Body of pancreas (tissue), 4 donors: ENCODE results near the gene FBLN1. TPM values are rescaled to one million over a fixed set of nuclear protein-coding genes. Genes with fewer than 3 reads are reported as not detected.

ENCODE experiments used
- ATAC-seq: fragments of 150-250 bp; one replicate; pipeline ENCODE4 v1.9.1; 2016
- DNase-seq, 4 donors: peaks; one replicate each; pipeline ENCODE4 v3.0.0-alpha.2; 2019
- H3K27ac ChIP-seq, 4 donors: fragments of 200-600 bp; sonication (generic); 1 replicate in 3 of 4; 2 replicates in 1 of 4; pipeline versions ENCODE4 v1.5.1 to v1.6.1; 2016 to 2019; ENCODE audit warnings: mild to moderate bottlenecking in 1 of 4, mixed read lengths in 1 of 4, moderate library complexity in 1 of 4
- H3K27me3 ChIP-seq, 2 donors: fragments of 200-600 bp; sonication (generic); one replicate each; pipeline ENCODE4 v1.6.0; 2016; ENCODE audit warnings: mild to moderate bottlenecking in 1 of 2
- H3K36me3 ChIP-seq, 2 donors: fragments of 200-600 bp; sonication (generic); replicated peaks in 1 of 2; 2 replicates each; pipeline ENCODE4 v1.5.1; 2016; ENCODE audit warnings: low read depth in 2 of 2; ENCODE audit not compliant: insufficient read depth in 1 of 2
- H3K4me1 ChIP-seq: fragments of 200-600 bp; sonication (generic); one replicate; pipeline ENCODE4 v1.6.0; 2016
- H3K4me3 ChIP-seq, 2 donors: fragments of 200-600 bp; sonication (generic); 1 replicate in 1 of 2; 2 replicates in 1 of 2; pipeline ENCODE4 v1.5.1; 2016 to 2019
- H3K9me3 ChIP-seq, 3 donors: fragments of 200-600 bp; sonication (generic); 1 replicate in 2 of 3; 2 replicates in 1 of 3; pipeline ENCODE4 v1.5.1; 2016
- POLR2A ChIP-seq, 3 donors: fragments of 450-650 bp; IDR thresholded peaks; one replicate each; pipeline ENCODE4 v1.6.1; 2016; ENCODE audit warnings: antibody characterized with exemption in 3 of 3, mild to moderate bottlenecking in 2 of 3
- WGBS, 2 donors: methylation state at CpG; one replicate each; pipeline ENCODE4 v1.1.5; 2017; 5-methylcytosine and 5-hydroxymethylcytosine counted together
- intact Hi-C: fragments of 100-400 bp; cut with DNase I; formaldehyde crosslinking; loops from one replicate; pipeline ENCODE4 v1.15.1; 2023
- total RNA-seq, 2 donors: library from RNA; depleted of rRNA; stranded (reverse); fragments of >200 nt; gene quantifications; one replicate each; pipeline ENCODE4 v1.1.0, GENCODE V29; 2016
- TF ChIP-seq, protein P1 (sequence below), 7 experiments: fragments of 450-650 bp in 4 of 7; fragments of 200-600 bp in 3 of 7; sonication (generic) in 3 of 7; IDR thresholded peaks; one replicate each; pipeline ENCODE4 v1.5.1; 2016 to 2019; ENCODE audit warnings: antibody characterized with exemption in 7 of 7

FBLN1 gene
- total RNA-seq, 2 donors from 2014 or later = 97.0 to 119 TPM

- no peak overlapping the region for H3K27ac ChIP-seq
- intact Hi-C loops = no loop called here
Measured at GRCh38 chr22:45565171-45565570, 62.5 kb downstream of the FBLN1 start.

GRCh38 chr22:45565973-45566372, 63.3 kb downstream of the FBLN1 start:
- ATAC-seq (no peak), DNase-seq (no peak)
- no peak overlapping the region for H3K4me3 ChIP-seq
- no peaks in the 10 kb centered on the region for H3K27me3 ChIP-seq
- intact Hi-C loops = no loop called here
- no peak overlapping the region for H3K27ac ChIP-seq
- WGBS, 2 donors = 58 to 81% methylated on average over 6 to 7 of the region's 7 CpGs
- H3K9me3 ChIP-seq = peaks cover 0 to 2% (median 0%) of the 10 kb centered on the region in 3 donors
- no peaks in the 10 kb centered on the region for H3K4me1 ChIP-seq
- TF ChIP-seq POLR2A (IDR thresholded peaks at IDR 0.05) = no peak
- TF ChIP-seq, protein P1, sequence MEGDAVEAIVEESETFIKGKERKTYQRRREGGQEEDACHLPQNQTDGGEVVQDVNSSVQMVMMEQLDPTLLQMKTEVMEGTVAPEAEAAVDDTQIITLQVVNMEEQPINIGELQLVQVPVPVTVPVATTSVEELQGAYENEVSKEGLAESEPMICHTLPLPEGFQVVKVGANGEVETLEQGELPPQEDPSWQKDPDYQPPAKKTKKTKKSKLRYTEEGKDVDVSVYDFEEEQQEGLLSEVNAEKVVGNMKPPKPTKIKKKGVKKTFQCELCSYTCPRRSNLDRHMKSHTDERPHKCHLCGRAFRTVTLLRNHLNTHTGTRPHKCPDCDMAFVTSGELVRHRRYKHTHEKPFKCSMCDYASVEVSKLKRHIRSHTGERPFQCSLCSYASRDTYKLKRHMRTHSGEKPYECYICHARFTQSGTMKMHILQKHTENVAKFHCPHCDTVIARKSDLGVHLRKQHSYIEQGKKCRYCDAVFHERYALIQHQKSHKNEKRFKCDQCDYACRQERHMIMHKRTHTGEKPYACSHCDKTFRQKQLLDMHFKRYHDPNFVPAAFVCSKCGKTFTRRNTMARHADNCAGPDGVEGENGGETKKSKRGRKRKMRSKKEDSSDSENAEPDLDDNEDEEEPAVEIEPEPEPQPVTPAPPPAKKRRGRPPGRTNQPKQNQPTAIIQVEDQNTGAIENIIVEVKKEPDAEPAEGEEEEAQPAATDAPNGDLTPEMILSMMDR (IDR thresholded peaks at IDR 0.05) = no peak
- H3K36me3 ChIP-seq = no peaks in the 10 kb centered on the region

More at GRCh38 chr22:45565171-45565570, 62.5 kb downstream of the FBLN1 start:
- H3K27me3 ChIP-seq = no peaks in the 10 kb centered on the region
- WGBS, 2 donors = 52 to 86% methylated on average over 2 of the region's 2 CpGs
- ATAC-seq = no peak
- no peak overlapping the region for H3K4me3 ChIP-seq
- no peak for TF ChIP-seq POLR2A (IDR thresholded peaks at IDR 0.05)
- TF ChIP-seq, protein P1 (IDR thresholded peaks at IDR 0.05) = no peak
- H3K36me3 ChIP-seq = no peaks in the 10 kb centered on the region
- peaks cover 0 to 10% (median 0%) of the 10 kb centered on the region in 3 donors for H3K9me3 ChIP-seq
- no peak for DNase-seq
- no peaks in the 10 kb centered on the region for H3K4me1 ChIP-seq

DNA sequence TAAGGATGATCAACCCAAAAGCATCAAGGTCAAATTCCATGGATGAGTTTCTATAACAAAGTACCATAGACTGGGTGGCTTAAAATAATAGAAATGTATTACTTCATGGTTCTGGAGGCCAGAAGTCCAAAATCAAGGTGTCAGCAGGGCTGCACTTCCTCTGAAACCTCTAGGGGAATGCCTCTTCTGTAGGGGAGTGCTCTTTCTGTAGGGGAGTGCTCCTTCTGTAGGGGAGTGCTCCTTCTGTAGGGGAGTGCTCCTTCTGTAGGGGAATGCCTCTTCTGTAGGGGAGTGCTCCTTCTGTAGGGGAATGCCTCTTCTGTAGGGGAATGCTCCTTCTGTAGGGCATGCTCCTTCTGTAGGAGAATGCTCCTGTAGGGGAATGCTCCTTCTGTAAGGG, 65.5 kb downstream of the FBLN1 start:
- ATAC-seq (no peak), DNase-seq (no peak)
- Histone ChIP-seq H3K36me3 (no peaks in the 10 kb centered on the region), H3K4me3 (no peak overlapping the region), H3K27me3 (no peaks in the 10 kb centered on the region), H3K9me3 (peaks cover 0 to 6% (median 0%) of the 10 kb centered on the region in 3 donors), H3K4me1 (no peaks in the 10 kb centered on the region), H3K27ac (no peak overlapping the region)
- TF ChIP-seq POLR2A (IDR thresholded peaks at IDR 0.05) = no peak
- intact Hi-C loops = no loop called here

GRCh38 chr22:45571089-45571488, 68.4 kb downstream of the FBLN1 start:
- no peak overlapping the region for H3K27ac ChIP-seq
- DNase-seq (no peak), ATAC-seq (no peak)
- H3K4me1 ChIP-seq = no peaks in the 10 kb centered on the region
- no peak overlapping the region for H3K4me3 ChIP-seq
- peaks cover 0 to 6% (median 0%) of the 10 kb centered on the region in 3 donors for H3K9me3 ChIP-seq
- no peaks in the 10 kb centered on the region for H3K36me3 ChIP-seq
- no peaks in the 10 kb centered on the region for H3K27me3 ChIP-seq
- intact Hi-C loops = no loop called here
- TF ChIP-seq POLR2A (IDR thresholded peaks at IDR 0.05) = no peak
- TF ChIP-seq, protein P1 (IDR thresholded peaks at IDR 0.05) = no peak

- H3K36me3 ChIP-seq = no peaks in the 10 kb centered on the region
- H3K9me3 ChIP-seq = peaks cover 0 to 6% (median 0%) of the 10 kb centered on the region in 3 donors
- WGBS, 2 donors = 76 to 90% methylated on average over 2 to 3 of the region's 3 CpGs
- H3K4me3 ChIP-seq = no peak overlapping the region
- H3K27me3 ChIP-seq = no peaks in the 10 kb centered on the region
- H3K4me1 ChIP-seq = no peaks in the 10 kb centered on the region
- ATAC-seq (no peak), DNase-seq (no peak)
- no peak overlapping the region for H3K27ac ChIP-seq
- TF ChIP-seq POLR2A (IDR thresholded peaks at IDR 0.05) = no peak
- TF ChIP-seq, protein P1 (IDR thresholded peaks at IDR 0.05) = no peak
- intact Hi-C loops = no loop called here
Measured at GRCh38 chr22:45572444-45572843, 69.8 kb downstream of the FBLN1 start.
